ENCODE measurements around the gene TMEM107. TPM values are rescaled to one million over a fixed set of nuclear protein-coding genes. Genes with fewer than 3 reads are reported as not detected.

The TMEM107 gene
- total RNA-seq, 1 experiment from 2014 or later = 37.8 TPM

GRCh38 chr17:8122924-8123694 lies 53.1 kb downstream of the TMEM107 start:
- in situ Hi-C loops (cut with HindIII; ENCODE audit: low sequenced_read_pairs) = loop anchor here (5.0 kb wide), 1 partner anchor 64 kb away; no protein-coding TSS in a partner anchor
- peak; percentile 40 for DNase-seq (ENCODE audit: low spot score)

Other genes starting within 250 kb of the TMEM107 start
- gene KCNAB3, start 246.5 kb downstream of the TMEM107 start, total RNA-seq (2014; rRNA removed; shearing (Covaris generic)) = 0.49 TPM in 1 of 2 replicates, not detected in the other
- gene TRAPPC1, start 244.4 kb downstream of the TMEM107 start, total RNA-seq (2014; rRNA removed; shearing (Covaris generic)) = 6.1 and 7.8 TPM in 2 replicates
- 25.4 and 29.3 TPM in 2 replicates for gene CNTROB, start 244.2 kb downstream of the TMEM107 start, total RNA-seq (2014; rRNA removed; shearing (Covaris generic))
- 0.06 TPM in 1 of 2 replicates, not detected in the other for gene GUCY2D, start 173.8 kb downstream of the TMEM107 start, total RNA-seq (2014; rRNA removed; shearing (Covaris generic))
- not detected in 2 replicates for gene ALOX15B, start 137.3 kb downstream of the TMEM107 start, total RNA-seq (2014; rRNA removed; shearing (Covaris generic))
- not detected in 2 replicates for gene ALOX12B, start 88.7 kb downstream of the TMEM107 start, total RNA-seq (2014; rRNA removed; shearing (Covaris generic))
- 0.85 TPM in 1 of 2 replicates, not detected in the other for gene ALOXE3, start 57.9 kb downstream of the TMEM107 start, total RNA-seq (2014; rRNA removed; shearing (Covaris generic))
- 1.1 and 3.9 TPM in 2 replicates for gene HES7, start 52.3 kb downstream of the TMEM107 start, total RNA-seq (2014; rRNA removed; shearing (Covaris generic))
- 29.0 and 34.0 TPM in 2 replicates for gene PER1, start 24.0 kb downstream of the TMEM107 start, total RNA-seq (2014; rRNA removed; shearing (Covaris generic))
- 1.0 and 1.4 TPM in 2 replicates for gene VAMP2, start 13.4 kb downstream of the TMEM107 start, total RNA-seq (2014; rRNA removed; shearing (Covaris generic))
- gene BORCS6, start 13.8 kb upstream of the TMEM107 start, total RNA-seq (2014; rRNA removed; shearing (Covaris generic)) = 24.3 and 25.6 TPM in 2 replicates
- 162 and 166 TPM in 2 replicates for gene AURKB, start 34.2 kb upstream of the TMEM107 start, total RNA-seq (2014; rRNA removed; shearing (Covaris generic))
- 15.0 and 22.9 TPM in 2 replicates for gene CTC1, start 71.7 kb upstream of the TMEM107 start, total RNA-seq (2014; rRNA removed; shearing (Covaris generic))
- gene PFAS, start 72.9 kb upstream of the TMEM107 start, total RNA-seq (2014; rRNA removed; shearing (Covaris generic)) = 133 and 173 TPM in 2 replicates
- gene RANGRF, start 112.3 kb upstream of the TMEM107 start, total RNA-seq (2014; rRNA removed; shearing (Covaris generic)) = 54.4 and 65.3 TPM in 2 replicates
- gene SLC25A35, start 119.0 kb upstream of the TMEM107 start, total RNA-seq (2014; rRNA removed; shearing (Covaris generic)) = 0.68 and 1.7 TPM in 2 replicates
- gene ARHGEF15, start 133.9 kb upstream of the TMEM107 start, total RNA-seq (2014; rRNA removed; shearing (Covaris generic)) = 4.6 and 5.6 TPM in 2 replicates
- not detected in 2 replicates for gene ODF4, start 163.5 kb upstream of the TMEM107 start, total RNA-seq (2014; rRNA removed; shearing (Covaris generic))
- gene RPL26, start 206.8 kb upstream of the TMEM107 start, total RNA-seq (2014; rRNA removed; shearing (Covaris generic)) = 3,963 and 5,110 TPM in 2 replicates
- 0.03 TPM in 1 of 2 replicates, not detected in the other for gene RNF222, start 221.4 kb upstream of the TMEM107 start, total RNA-seq (2014; rRNA removed; shearing (Covaris generic))

Measured in G401 (cell line).